AG04450 (cell line): ENCODE measurements around the gene THAP4. TPM values are rescaled to one million over a fixed set of nuclear protein-coding genes. Genes with fewer than 3 reads are reported as not detected.

Source experiments
- CTCF ChIA-PET: fragments of 300-600, 350-600 bp; formaldehyde crosslinking; extraction: SDS; loops from one replicate; lab custom pipeline; 2022; ENCODE audit warnings: antibody characterized with exemption, inconsistent platforms; lab: Charles Lee
- POLR2A ChIA-PET: fragments of 350-600 bp; formaldehyde crosslinking; extraction: SDS; loops from one replicate; lab custom pipeline; 2021; ENCODE audit warnings: antibody characterized with exemption, inconsistent platforms; lab: Yijun Ruan, JAX
- DNase-seq: peaks from one replicate; pipeline ENCODE4 v3.0.0-alpha.2; 2011; ENCODE audit warnings: low read depth, low spot score
- H3K27ac ChIP-seq: one replicate; pipeline ENCODE4 v1.5.1; 2012; ENCODE audit warnings: low read depth, low read length, control low read depth
- H3K27me3 ChIP-seq: one replicate; pipeline ENCODE4 v1.6.0; 2012; ENCODE audit warnings: low read length; ENCODE audit not compliant: control insufficient read depth, insufficient read depth
- H3K4me3 ChIP-seq: 2 replicates; pipeline ENCODE4 v1.5.1; 2011; ENCODE audit warnings: mild to moderate bottlenecking, low read depth, low read length, control low read depth
- H3K9me3 ChIP-seq: 2 replicates; pipeline ENCODE4 v1.5.1; 2012; ENCODE audit warnings: low read length; ENCODE audit not compliant: control insufficient read depth, insufficient read depth
- polyA plus RNA-seq: library from polyadenylated mRNA; depleted of rRNA; stranded (reverse); fragments of >200 nt; gene quantifications from 2 replicates; pipeline ENCODE4 v1.2.3, GENCODE V29; 2011
- TF ChIP-seq, protein P1 (sequence below): IDR thresholded peaks from 2 replicates; pipeline ENCODE4 v1.5.1; 2011; ENCODE audit warnings: low read depth, low read length, control low read depth, inconsistent platforms

The THAP4 gene
- polyA plus RNA-seq, 1 experiment = 23.7 TPM

DNA sequence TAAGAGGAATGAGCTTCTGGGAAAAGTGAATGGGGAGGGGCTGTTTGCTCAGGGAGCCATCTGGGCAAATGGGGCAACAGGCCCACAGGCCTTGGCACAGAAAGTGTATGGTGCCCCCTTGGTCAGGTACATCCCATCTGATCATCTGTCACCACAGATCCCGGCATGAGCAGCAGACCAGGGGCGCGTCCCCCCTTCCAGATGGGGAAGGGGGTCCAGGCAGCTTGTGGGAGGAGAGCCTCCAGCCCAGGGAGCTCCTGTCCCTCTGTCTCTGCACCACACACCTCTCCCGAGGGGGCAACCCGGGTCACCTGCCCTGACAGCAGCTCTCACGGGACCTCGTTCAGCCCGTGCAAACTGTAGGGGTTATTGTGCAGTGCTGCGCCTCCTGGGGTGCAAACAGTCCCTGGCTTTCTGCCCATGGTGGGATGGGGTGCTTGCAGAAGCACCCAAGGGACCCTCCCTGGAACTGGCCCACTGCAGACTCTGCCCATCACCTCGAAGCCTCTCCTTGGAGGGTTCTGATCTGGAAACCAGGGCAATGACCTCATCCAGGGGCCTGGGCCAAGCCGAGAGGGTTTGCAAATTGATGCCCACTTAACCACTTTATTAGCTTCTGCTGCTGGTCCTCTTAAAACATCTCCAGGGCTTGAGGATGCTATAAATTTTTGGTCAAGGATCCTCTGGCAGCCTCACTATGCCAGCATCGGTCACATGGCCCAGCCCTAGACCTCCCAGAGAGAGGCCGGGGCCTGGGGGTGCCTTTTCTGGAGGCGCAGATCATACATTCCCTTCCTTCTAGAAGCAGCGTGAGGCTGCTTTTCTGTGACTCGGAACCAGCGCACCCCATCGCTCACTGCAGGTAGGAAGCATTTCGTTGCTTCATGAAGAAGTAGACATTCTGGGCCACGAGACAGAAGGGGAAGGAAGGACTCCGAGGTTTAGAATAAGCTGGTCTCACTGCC is 86.1 kb downstream of the THAP4 start:
- TF ChIP-seq, protein P1, sequence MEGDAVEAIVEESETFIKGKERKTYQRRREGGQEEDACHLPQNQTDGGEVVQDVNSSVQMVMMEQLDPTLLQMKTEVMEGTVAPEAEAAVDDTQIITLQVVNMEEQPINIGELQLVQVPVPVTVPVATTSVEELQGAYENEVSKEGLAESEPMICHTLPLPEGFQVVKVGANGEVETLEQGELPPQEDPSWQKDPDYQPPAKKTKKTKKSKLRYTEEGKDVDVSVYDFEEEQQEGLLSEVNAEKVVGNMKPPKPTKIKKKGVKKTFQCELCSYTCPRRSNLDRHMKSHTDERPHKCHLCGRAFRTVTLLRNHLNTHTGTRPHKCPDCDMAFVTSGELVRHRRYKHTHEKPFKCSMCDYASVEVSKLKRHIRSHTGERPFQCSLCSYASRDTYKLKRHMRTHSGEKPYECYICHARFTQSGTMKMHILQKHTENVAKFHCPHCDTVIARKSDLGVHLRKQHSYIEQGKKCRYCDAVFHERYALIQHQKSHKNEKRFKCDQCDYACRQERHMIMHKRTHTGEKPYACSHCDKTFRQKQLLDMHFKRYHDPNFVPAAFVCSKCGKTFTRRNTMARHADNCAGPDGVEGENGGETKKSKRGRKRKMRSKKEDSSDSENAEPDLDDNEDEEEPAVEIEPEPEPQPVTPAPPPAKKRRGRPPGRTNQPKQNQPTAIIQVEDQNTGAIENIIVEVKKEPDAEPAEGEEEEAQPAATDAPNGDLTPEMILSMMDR = no peak
- peaks cover 5% of the 10 kb centered on the region for H3K9me3 ChIP-seq
- ChIA-PET CTCF (no interaction called here), POLR2A (interaction anchor here (1.4 to 1.5 kb wide), 2 partner anchors 8 to 9 kb away, joined by 4 to 17 read pairs; partner anchors contain the start of gene BOK)
- H3K4me3 ChIP-seq = no peak overlapping the region
- H3K27ac ChIP-seq = peak overlapping the region; percentile 68
- no peak for DNase-seq
- H3K27me3 ChIP-seq = no peaks in the 10 kb centered on the region

DNA sequence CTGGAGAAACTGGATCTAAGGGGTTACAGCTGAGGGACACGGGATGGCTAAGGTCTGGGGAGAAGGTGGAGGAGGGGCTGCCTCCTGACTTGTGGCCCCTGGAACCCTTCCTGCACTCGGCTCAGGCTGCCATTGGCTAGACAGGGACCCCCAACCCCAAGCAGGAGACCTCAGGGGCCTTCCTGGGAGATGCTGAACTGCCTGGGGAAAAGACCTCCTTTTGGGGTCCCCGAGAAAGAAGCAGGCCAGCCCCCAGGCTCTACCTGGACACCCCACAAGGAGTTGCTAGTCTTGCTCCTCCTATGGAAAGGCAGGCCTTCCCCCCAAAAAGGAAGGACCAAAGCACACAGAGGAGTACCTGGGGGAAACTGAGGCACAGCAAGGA is 88.5 kb downstream of the THAP4 start:
- Histone ChIP-seq H3K27me3 (no peaks in the 10 kb centered on the region), H3K9me3 (peaks cover 2% of the 10 kb centered on the region; the same call in 1 of the 2 replicates), H3K27ac (no peak overlapping the region), H3K4me3 (no peak overlapping the region)
- TF ChIP-seq, protein P1 = no peak
- POLR2A ChIA-PET = no interaction called here
- no peak for DNase-seq
- CTCF ChIA-PET = no interaction called here

DNA sequence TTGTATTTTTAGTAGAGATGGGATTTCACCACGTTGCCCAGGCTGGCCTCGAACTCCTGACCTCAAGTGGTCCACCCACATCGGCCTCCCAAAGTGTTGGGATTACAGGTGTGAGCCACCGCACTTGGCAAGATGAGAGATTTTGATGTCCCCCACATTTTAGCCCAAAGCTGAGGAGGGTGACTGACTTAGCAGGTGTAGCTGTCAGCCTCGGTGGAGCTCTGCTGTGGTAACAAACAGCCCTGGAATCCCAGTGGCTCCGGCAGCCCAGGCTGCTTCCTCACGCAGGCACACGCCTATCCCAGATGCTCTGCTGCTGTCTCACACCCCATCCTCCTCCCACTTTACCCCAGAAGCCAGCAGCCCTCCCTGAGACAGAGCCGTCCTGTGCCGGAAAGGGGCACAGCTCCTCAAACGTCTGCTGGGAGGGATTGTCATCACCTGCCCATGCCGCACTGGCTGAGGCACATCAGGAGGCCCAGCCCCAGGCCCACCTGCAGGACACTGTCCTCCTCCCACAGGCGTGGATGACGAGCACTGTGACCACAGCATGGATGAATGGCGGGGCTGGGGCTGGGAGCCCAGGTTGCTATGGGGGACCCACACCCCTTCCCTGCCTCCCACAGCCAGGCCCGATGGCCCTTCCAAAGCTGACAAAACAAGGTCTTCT is 89.0 kb downstream of the THAP4 start:
- ChIA-PET CTCF (no interaction called here), POLR2A (interaction anchor here (0.7 kb wide), 2 partner anchors 11 to 303 kb away, joined by 3 to 8 read pairs; partner anchors contain the start of gene BOK)
- DNase-seq = no peak
- Histone ChIP-seq H3K9me3 (peaks cover 2% of the 10 kb centered on the region; the same call in 1 of the 2 replicates), H3K27me3 (no peaks in the 10 kb centered on the region), H3K4me3 (no peak overlapping the region), H3K27ac (peak overlapping the region; percentile 90)
- TF ChIP-seq, protein P1 = no peak

DNA sequence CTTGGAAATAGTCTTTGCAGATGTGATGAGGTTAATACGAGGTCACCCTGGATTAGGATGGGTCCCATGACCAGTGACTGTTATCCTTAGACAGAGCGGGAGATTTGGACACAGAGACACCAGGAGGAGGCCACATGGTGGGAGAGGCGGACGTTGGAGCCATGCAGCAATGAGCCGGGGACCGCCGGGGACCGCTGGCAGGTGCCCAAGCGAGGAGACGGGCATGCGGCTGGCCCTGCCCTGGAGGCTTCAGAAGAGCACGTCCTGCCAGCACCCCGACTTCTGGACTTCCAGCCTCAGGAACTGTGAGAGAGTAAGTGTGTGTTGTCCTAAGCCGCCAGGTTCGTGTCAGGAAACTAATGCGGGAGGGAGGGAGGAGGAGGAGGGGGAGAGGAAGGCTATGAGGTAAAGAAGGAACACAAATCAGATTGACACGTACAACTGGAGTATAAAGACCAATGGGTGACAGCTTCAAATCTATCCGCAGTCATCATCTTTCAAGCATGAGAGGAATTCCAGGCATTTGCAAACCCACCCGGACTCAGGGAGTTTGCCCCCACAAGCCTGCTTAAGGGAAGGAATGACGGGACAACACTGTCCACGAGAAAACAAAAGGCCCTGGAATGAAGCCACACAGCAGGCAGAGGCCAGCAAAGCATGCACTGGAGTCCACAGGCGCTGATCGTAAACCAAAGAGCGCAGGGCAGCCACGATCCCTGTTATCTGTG is 90.0 kb downstream of the THAP4 start:
- Histone ChIP-seq H3K27me3 (no peaks in the 10 kb centered on the region), H3K27ac (peak overlapping the region; percentile 90), H3K9me3 (no peaks in the 10 kb centered on the region; the same call in 1 of the 2 replicates), H3K4me3 (peak overlapping the region; percentile 22)
- CTCF ChIA-PET = no interaction called here
- DNase-seq = peak; percentile 75
- TF ChIP-seq, protein P1 = no peak
- POLR2A ChIA-PET = interaction anchor here (0.7 kb wide), 1 partner anchor 181 kb away, joined by 3 read pairs; no protein-coding TSS in a partner anchor
